WTC11 (cell line): ENCODE results near the gene MAMLD1.

Source experiments
- CTCF ChIP-seq: fragments of 200-600 bp; IDR thresholded peaks from 2 replicates; pipeline ENCODE4 v1.8.0; 2022; ENCODE audit warnings: antibody characterized with exemption
- ESRRA ChIP-seq: sonication (generic); formaldehyde crosslinking; IDR thresholded peaks from 2 replicates; pipeline ENCODE4 v1.8.1; 2022; ENCODE audit warnings: mild to moderate bottlenecking, missing genetic modification reagents, borderline replicate concordance
- ETV6 ChIP-seq: sonication (generic); formaldehyde crosslinking; IDR thresholded peaks from 2 replicates; pipeline ENCODE4 v1.8.1; 2022; ENCODE audit warnings: mild to moderate bottlenecking, missing genetic modification reagents
- KAT7 ChIP-seq: sonication (generic); formaldehyde crosslinking; IDR thresholded peaks from 2 replicates; pipeline ENCODE4 v1.8.1; 2023; ENCODE audit warnings: missing genetic modification reagents, mild to moderate bottlenecking, borderline replicate concordance
- NFYB ChIP-seq: sonication (generic); formaldehyde crosslinking; conservative IDR thresholded peaks from 2 replicates; pipeline ENCODE4 v1.8.0; 2022; ENCODE audit warnings: low read depth, missing genetic modification reagents
- NR2C2 ChIP-seq: sonication (generic); formaldehyde crosslinking; IDR thresholded peaks from 2 replicates; pipeline ENCODE4 v1.8.0; 2022; ENCODE audit warnings: mild to moderate bottlenecking, missing genetic modification reagents

GRCh38 chrX:150506486-150506885, 143.4 kb downstream of the MAMLD1 start:
- TF ChIP-seq ESRRA (CRISPR knock-in tag) (no peak), CTCF (no peak), KAT7 (no peak), NFYB (CRISPR knock-in tag) (no peak), ETV6 (no peak), NR2C2 (CRISPR knock-in tag) (no peak)
